ENCODE measurements around the gene PCDHGA2.
"Not testable (repeated sequence)": the region's sequence is repeated elsewhere in the genome, so short reads cannot be mapped to it uniquely, and the experiment has no call there.

The PCDHGA2 gene

GRCh38 chr5:141383345-141383744 lies 44.8 kb downstream of the PCDHGA2 start:
- no peak for DNase-seq

- no peak for DNase-seq
These were observed 46.1 kb downstream of the PCDHGA2 start for GRCh38 chr5:141384471-141385267.

- not testable (repeated sequence) for DNase-seq
These were observed 49.2 kb downstream of the PCDHGA2 start, which contains the start of gene PCDHGB4 for GRCh38 chr5:141387557-141388311. PCDHGB4 (plus strand) TSS chr5:141387698; CDS start chr5:141387885, 187 bp downstream.

DNA sequence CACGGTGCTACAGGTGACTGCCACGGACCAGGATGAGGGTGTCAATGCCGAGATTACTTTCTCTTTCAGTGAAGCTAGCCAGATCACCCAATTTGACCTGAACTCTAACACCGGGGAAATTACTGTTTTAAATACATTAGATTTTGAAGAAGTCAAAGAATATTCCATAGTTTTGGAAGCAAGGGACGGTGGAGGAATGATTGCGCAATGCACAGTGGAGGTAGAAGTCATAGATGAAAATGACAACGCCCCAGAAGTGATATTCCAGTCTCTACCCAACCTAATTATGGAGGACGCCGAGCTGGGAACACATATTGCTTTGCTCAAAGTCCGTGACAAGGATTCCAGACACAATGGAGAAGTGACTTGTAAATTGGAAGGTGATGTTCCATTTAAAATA lies 50.1 kb downstream of the PCDHGA2 start:
- no peak for DNase-seq

- no peak for DNase-seq
These were observed 50.8 kb downstream of the PCDHGA2 start for GRCh38 chr5:141389153-141390042.

- DNase-seq = no peak
These were observed 54.1 kb downstream of the PCDHGA2 start, which contains the start of gene PCDHGA8 for GRCh38 chr5:141392429-141393198. PCDHGA8 (plus strand) TSS chr5:141392633; CDS start chr5:141392814, 181 bp downstream.

All from NCI-H2029 treated with DMSO at 0.1 percent for 48 hours (cell line).